Stimulated activated memory B cell treated with anti-CD40 and anti-IgM and Interleukin-4, amounts not matched to agents 10 μg/mL and 1 μg/mL and 100 μg/mL, for 72 hours (primary cell): ENCODE results near the gene SNX24.
A peak's percentile ranks its signal among the peaks of the same experiment; 100 is the strongest.

Source experiments
- ATAC-seq: fragments of 150-1000 bp; cut with Tn5 transposase; 2 replicates; pipeline ENCODE4 v1.10.0; 2021
- H3K27ac Mint-ChIP-seq: one replicate; pipeline ENCODE4 v1.8.0; 2022; ENCODE audit warnings: mild to moderate bottlenecking, mixed read lengths
- H3K27me3 Mint-ChIP-seq: one replicate; pipeline ENCODE4 v1.8.0; 2022; ENCODE audit warnings: mixed read lengths
- H3K36me3 Mint-ChIP-seq: one replicate; pipeline ENCODE4 v1.8.0; 2022; ENCODE audit warnings: mixed read lengths
- H3K4me1 Mint-ChIP-seq: one replicate; pipeline ENCODE4 v1.8.0; 2022; ENCODE audit warnings: mixed read lengths
- H3K4me3 Mint-ChIP-seq: one replicate; pipeline ENCODE4 v1.8.0; 2022; ENCODE audit warnings: mild to moderate bottlenecking, moderate library complexity, mixed read lengths
- H3K9me3 Mint-ChIP-seq: one replicate; pipeline ENCODE4 v1.8.0; 2022; ENCODE audit warnings: mixed read lengths

The SNX24 gene

GRCh38 chr5:122845229-122846050 lies at the start of gene SNX24:
Gene SNX24 (plus strand): TSS chr5:122845613. CDS start chr5:122845634, 21 bp downstream.
- peaks cover 47% of the 10 kb centered on the region for H3K4me1 Mint-ChIP-seq
- peaks cover 1% of the 10 kb centered on the region for H3K9me3 Mint-ChIP-seq
- ATAC-seq = peak; percentile 91
- peaks cover 2% of the 10 kb centered on the region for H3K36me3 Mint-ChIP-seq
- H3K27me3 Mint-ChIP-seq = no peaks in the 10 kb centered on the region
- H3K27ac Mint-ChIP-seq = peak within 1 kb of the TSS; percentile 81
- peak within 1 kb of the TSS; percentile 83 for H3K4me3 Mint-ChIP-seq

DNA sequence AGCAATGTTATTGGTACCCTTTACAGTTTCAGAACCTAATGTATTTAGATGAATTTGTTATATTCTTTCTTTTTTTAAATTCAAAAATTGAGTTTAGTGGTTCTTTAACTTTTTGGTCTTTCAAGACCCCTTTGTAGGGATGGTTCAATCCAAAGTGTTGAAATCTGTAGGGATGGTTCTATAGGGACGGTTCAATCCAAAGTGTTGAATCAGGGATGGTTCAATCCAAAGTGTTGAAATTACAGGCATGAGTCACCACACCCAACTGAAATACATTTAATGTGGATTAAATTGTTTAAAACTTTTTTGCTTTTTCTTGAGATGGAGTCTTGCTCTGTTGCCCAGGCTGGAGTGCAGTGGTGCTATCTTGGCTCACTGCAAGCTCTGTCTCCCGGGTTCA lies 39.9 kb upstream of the SNX24 start:
- H3K36me3 Mint-ChIP-seq = peaks cover 58% of the 10 kb centered on the region
- H3K4me1 Mint-ChIP-seq = peaks cover 9% of the 10 kb centered on the region
- H3K4me3 Mint-ChIP-seq = no peak overlapping the region
- no peak overlapping the region for H3K27ac Mint-ChIP-seq
- H3K27me3 Mint-ChIP-seq = no peaks in the 10 kb centered on the region
- H3K9me3 Mint-ChIP-seq = no peaks in the 10 kb centered on the region
- ATAC-seq = no peak

- Mint-ChIP-seq H3K9me3 (no peaks in the 10 kb centered on the region), H3K4me3 (no peak overlapping the region), H3K4me1 (no peaks in the 10 kb centered on the region), H3K27ac (no peak overlapping the region), H3K36me3 (peaks cover 35% of the 10 kb centered on the region), H3K27me3 (no peaks in the 10 kb centered on the region)
- no peak for ATAC-seq
These were observed 35.0 kb upstream of the SNX24 start for GRCh38 chr5:122810405-122810804.

DNA sequence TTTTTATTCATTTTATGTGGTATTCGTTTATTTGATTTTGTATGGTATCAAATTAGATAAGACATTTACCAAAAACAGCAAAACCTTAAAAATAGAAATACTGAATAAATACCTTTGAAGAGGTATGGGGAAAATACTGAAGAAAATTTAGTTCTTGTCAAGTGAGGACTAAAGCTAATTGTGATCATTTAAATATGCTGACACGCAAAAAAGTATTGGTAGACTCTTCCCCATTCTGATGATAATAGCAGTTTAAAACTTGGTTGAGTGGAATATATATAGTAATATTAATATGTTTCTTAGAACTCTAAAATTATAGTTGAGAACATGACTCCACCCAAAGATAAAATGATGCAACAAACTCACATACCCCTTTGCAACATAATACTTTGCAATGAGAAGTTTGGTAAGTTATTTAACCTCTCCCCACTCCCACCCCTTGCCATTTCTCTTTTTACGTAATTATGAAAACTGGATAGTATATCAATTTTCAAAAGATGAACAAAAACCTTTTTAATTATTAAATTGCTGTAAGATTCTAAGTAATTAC lies 30.1 kb upstream of the SNX24 start:
- Mint-ChIP-seq H3K4me1 (no peaks in the 10 kb centered on the region), H3K36me3 (peaks cover 16% of the 10 kb centered on the region), H3K27ac (no peak overlapping the region), H3K9me3 (no peaks in the 10 kb centered on the region), H3K4me3 (no peak overlapping the region), H3K27me3 (no peaks in the 10 kb centered on the region)
- ATAC-seq = no peak

- H3K36me3 Mint-ChIP-seq = peaks cover 26% of the 10 kb centered on the region
- H3K27me3 Mint-ChIP-seq = no peaks in the 10 kb centered on the region
- no peaks in the 10 kb centered on the region for H3K9me3 Mint-ChIP-seq
- no peak for ATAC-seq
- H3K27ac Mint-ChIP-seq = no peak overlapping the region
- H3K4me1 Mint-ChIP-seq = no peaks in the 10 kb centered on the region
- H3K4me3 Mint-ChIP-seq = no peak overlapping the region
These were observed 28.7 kb upstream of the SNX24 start for GRCh38 chr5:122816756-122817155.

- Mint-ChIP-seq H3K4me3 (no peak overlapping the region), H3K27me3 (no peaks in the 10 kb centered on the region), H3K27ac (no peak overlapping the region), H3K9me3 (no peaks in the 10 kb centered on the region), H3K36me3 (peaks cover 9% of the 10 kb centered on the region), H3K4me1 (no peaks in the 10 kb centered on the region)
- ATAC-seq = no peak
These were observed 13.4 kb upstream of the SNX24 start for GRCh38 chr5:122831984-122832383.

DNA sequence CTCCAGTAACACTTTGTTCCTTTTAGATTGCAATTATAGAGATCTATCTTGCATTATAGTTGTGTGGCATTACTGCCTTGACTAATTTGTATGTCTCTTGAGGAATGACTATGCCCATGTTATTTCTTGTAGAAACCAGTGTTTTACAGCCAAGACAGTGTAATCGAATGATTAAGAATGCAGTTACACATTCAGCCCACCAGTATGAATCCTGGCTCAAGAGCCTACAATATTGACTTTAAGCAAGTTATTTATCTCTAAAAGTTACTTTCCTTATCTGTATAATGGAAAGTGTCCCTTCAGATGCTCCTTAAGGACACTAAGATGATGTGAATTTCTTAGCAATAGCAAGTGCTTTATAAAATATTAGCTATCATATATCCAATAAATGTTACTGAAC lies 9.7 kb upstream of the SNX24 start:
- no peak overlapping the region for H3K27ac Mint-ChIP-seq
- no peaks in the 10 kb centered on the region for H3K27me3 Mint-ChIP-seq
- H3K4me1 Mint-ChIP-seq = peaks cover 9% of the 10 kb centered on the region
- peaks cover 3% of the 10 kb centered on the region for H3K9me3 Mint-ChIP-seq
- ATAC-seq = no peak
- H3K4me3 Mint-ChIP-seq = no peak overlapping the region
- H3K36me3 Mint-ChIP-seq = peaks cover 6% of the 10 kb centered on the region

DNA sequence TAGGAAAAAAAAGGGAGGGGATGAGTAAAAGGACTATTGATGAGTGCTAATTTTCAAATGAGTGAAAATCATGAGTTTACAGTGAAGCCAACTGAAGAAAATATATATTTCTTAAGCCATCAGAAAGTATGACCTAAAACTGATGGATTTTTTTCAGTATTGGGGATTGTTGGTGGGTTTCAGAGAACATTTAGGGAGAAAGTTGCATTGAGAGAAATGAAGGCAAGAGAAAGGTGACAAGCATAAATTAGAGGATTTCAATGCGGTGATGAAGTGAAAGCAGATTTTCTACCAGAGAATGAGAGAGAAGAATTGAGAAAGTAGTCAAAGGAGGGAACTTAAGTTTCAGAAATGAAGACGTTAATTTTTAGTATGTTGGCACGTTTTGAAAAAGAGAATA lies 8.5 kb upstream of the SNX24 start:
- H3K4me1 Mint-ChIP-seq = peaks cover 11% of the 10 kb centered on the region
- peaks cover 3% of the 10 kb centered on the region for H3K9me3 Mint-ChIP-seq
- no peak overlapping the region for H3K4me3 Mint-ChIP-seq
- H3K27me3 Mint-ChIP-seq = no peaks in the 10 kb centered on the region
- no peak for ATAC-seq
- H3K36me3 Mint-ChIP-seq = peaks cover 6% of the 10 kb centered on the region
- H3K27ac Mint-ChIP-seq = no peak overlapping the region

DNA sequence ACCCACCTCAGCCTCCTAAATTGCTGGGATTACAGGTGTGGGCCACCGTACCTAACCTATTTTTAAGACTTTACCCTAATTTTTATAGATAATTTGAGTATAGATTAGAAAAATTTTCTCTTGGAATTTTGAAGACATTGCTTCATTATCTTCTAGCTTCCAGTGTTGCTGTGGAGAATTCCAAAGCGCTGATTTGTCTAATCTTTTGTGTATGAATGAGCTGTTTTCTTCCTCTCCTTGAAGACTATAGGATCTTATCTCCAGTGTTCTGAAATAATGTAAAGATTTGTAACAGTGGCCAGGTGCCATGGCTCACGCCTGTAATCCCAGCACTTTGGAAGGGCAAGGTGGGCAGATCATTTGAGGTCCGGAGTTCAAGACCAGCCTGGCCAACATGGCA lies 5.7 kb upstream of the SNX24 start:
- no peak overlapping the region for H3K4me3 Mint-ChIP-seq
- H3K27ac Mint-ChIP-seq = no peak overlapping the region
- H3K9me3 Mint-ChIP-seq = peaks cover 3% of the 10 kb centered on the region
- H3K36me3 Mint-ChIP-seq = peaks cover 6% of the 10 kb centered on the region
- peaks cover 23% of the 10 kb centered on the region for H3K4me1 Mint-ChIP-seq
- no peaks in the 10 kb centered on the region for H3K27me3 Mint-ChIP-seq
- no peak for ATAC-seq

DNA sequence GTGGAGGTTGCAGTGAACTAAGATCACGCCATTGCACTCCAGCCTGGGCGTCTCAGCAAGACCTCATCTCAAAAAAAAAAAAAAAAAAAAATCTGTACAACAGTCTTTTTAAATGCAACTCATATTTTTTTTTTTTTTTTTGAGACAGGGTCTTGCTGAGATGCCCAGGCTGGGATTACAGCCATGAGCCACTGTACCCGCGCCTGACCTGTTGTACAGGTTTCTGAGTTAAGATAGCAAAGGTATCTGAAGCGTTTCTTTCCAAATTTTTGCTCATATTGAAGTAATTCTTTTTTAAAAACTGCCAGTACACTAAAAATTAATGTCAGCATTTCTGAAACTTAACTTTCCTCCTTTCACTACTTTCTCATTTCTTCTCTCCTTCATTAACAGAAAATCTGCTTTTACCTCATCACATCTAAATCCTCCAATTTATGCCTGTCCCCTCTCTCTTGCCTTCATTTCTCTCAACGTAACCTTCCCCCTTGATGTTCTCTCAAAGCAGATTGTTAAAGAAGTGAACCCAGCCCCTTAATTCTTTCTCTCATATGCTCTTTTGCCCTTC lies 3.3 kb upstream of the SNX24 start:
- Mint-ChIP-seq H3K9me3 (peaks cover 3% of the 10 kb centered on the region), H3K27me3 (no peaks in the 10 kb centered on the region), H3K4me3 (no peak overlapping the region), H3K4me1 (peaks cover 37% of the 10 kb centered on the region), H3K36me3 (peaks cover 6% of the 10 kb centered on the region), H3K27ac (no peak overlapping the region)
- ATAC-seq = no peak

DNA sequence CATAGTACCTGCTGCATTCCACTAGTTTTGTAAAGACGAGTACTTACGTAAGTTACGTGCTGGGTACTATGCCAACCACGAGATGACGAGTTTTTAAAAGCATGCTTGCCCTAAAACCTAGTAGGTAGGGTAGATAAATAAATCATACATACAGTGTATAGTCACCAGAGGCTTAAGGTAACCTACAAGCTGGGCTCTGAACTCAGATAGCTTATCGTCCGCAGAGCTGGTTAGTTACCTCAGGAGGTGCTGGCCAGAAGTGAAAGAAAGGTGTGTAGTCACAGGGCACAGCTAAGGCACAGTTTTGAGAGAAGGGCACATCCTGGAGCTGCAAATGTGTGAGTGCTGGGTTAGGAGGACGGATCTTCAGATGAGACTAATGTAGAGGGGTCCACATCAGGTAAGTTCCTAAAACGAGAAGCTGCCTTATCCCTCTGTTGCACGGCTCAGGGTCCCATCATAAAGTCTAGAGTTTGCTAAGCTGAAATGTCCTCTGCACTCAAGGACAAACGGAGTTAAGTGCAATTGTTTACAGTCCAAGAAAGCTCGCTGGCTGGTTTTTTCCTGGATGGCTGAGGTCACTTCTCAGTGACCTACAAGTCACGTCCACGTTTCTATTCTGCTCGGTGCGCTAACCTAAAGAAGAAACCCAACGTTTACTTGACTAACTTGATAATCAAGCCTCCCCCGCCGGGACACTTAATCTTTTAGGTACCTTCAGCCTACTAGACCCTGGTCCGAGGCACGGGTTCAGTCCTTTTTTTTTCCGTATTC lies 1.1 kb upstream of the SNX24 start:
- no peaks in the 10 kb centered on the region for H3K27me3 Mint-ChIP-seq
- no peak for ATAC-seq
- H3K4me3 Mint-ChIP-seq = peak overlapping the region; percentile 81
- H3K9me3 Mint-ChIP-seq = peaks cover 3% of the 10 kb centered on the region
- H3K4me1 Mint-ChIP-seq = peaks cover 42% of the 10 kb centered on the region
- H3K36me3 Mint-ChIP-seq = peaks cover 6% of the 10 kb centered on the region
- peak overlapping the region; percentile 81 for H3K27ac Mint-ChIP-seq

DNA sequence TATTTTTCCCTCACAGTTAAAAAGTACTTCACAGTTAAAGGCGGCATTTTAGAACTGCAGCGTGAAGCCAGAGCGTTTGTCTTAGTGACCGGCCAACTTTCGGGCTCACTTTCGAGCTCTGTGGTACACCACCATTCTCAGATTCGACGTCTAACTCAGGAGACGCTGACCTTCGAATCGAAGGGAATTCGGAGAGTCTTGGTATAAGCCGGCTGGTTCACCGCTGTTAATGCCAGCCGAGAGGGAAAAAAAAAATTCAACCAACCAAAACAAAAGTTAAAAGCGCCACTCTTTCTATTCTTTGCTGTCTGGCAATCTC lies 544 bp upstream of the SNX24 start:
- H3K4me3 Mint-ChIP-seq = peak overlapping the region; percentile 81
- peaks cover 3% of the 10 kb centered on the region for H3K9me3 Mint-ChIP-seq
- H3K27me3 Mint-ChIP-seq = no peaks in the 10 kb centered on the region
- peaks cover 47% of the 10 kb centered on the region for H3K4me1 Mint-ChIP-seq
- peak; percentile 37 for ATAC-seq
- H3K36me3 Mint-ChIP-seq = peaks cover 6% of the 10 kb centered on the region
- H3K27ac Mint-ChIP-seq = peak overlapping the region; percentile 81

GRCh38 chr5:122846051-122846550 lies 688 bp downstream of the SNX24 start:
- peaks cover 44% of the 10 kb centered on the region for H3K4me1 Mint-ChIP-seq
- H3K27ac Mint-ChIP-seq = peak overlapping the region; percentile 73
- ATAC-seq = no peak

DNA sequence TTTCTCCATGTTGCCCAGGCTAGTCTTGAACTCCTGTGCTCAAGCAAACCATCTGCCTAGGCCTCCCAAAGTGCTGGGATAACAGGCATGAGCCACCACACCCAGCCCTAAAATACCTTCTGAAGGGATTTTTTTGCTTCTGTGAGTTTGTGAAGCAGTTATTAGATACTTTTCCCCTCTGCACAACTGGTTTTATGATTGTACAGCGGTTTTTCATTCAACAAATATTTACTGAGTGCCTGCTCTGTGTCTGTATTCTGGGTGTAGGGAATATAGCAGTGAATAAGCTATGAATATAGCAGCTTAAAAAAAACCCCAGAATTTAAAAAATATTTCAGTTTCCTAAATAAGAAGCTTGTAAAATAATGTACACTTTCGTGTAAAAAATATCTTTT lies 2.3 kb downstream of the SNX24 start:
- Mint-ChIP-seq H3K27me3 (no peaks in the 10 kb centered on the region), H3K27ac (peak overlapping the region; percentile 5), H3K9me3 (no peaks in the 10 kb centered on the region), H3K4me1 (peaks cover 44% of the 10 kb centered on the region), H3K36me3 (no peaks in the 10 kb centered on the region), H3K4me3 (no peak overlapping the region)
- no peak for ATAC-seq

More at GRCh38 chr5:122846051-122846550, 688 bp downstream of the SNX24 start:
- H3K9me3 Mint-ChIP-seq = no peaks in the 10 kb centered on the region
- H3K4me3 Mint-ChIP-seq = peak overlapping the region; percentile 83
- H3K36me3 Mint-ChIP-seq = no peaks in the 10 kb centered on the region
- H3K27me3 Mint-ChIP-seq = no peaks in the 10 kb centered on the region

DNA sequence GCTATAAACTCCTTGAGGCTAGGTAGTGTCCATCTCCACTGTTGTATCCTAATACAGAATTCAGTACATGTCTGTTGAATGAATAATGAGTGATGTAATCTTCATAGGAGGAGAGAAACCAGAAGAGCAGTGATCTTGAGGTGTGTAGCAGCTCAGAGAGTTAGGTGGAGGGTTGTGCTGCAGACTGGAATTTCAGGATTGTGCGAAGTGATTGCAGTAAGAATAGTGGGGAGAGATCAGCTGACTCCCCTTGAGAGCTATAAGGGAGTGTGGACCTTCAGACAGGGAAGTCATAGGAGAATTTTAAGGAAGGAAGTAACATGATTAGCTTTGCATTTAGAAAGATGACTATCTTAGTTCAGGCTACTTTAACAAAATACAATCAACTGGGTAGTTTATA lies 4.4 kb downstream of the SNX24 start:
- no peak overlapping the region for H3K27ac Mint-ChIP-seq
- ATAC-seq = no peak

More for the DNA sequence above, 4.4 kb downstream of the SNX24 start:
- Mint-ChIP-seq H3K27me3 (no peaks in the 10 kb centered on the region), H3K9me3 (no peaks in the 10 kb centered on the region), H3K4me1 (peaks cover 32% of the 10 kb centered on the region), H3K4me3 (no peak overlapping the region), H3K36me3 (no peaks in the 10 kb centered on the region)
